Breast epithelium (tissue), 4 donors: ENCODE results near the gene CREB3L1. TPM values are rescaled to one million over a fixed set of nuclear protein-coding genes. Genes with fewer than 3 reads are reported as not detected.

Experiments used
- DNase-seq, 2 donors: peaks; one replicate each; pipeline ENCODE4 v3.0.0-alpha.2; 2019; ENCODE audit warnings: low spot score in 2 of 2
- H3K27ac ChIP-seq, 2 donors: fragments of 200-600 bp; sonication (generic) in 1 of 2; one replicate each; pipeline ENCODE4 v1.5.1; 2016 to 2019; ENCODE audit warnings: mild to moderate bottlenecking in 1 of 2
- H3K27me3 ChIP-seq, 2 donors: fragments of 200-600 bp; sonication (generic) in 1 of 2; one replicate each; pipeline versions ENCODE4 v1.5.1 to v1.6.0; 2017 to 2019; ENCODE audit warnings: control low read depth in 1 of 2, mild to moderate bottlenecking in 1 of 2
- H3K36me3 ChIP-seq: fragments of 200-600 bp; one replicate; pipeline ENCODE4 v1.5.1; 2019
- H3K4me1 ChIP-seq, 2 donors: fragments of 200-600 bp; sonication (generic); one replicate each; pipeline ENCODE4 v1.5.1; 2016 to 2019; ENCODE audit warnings: control low read depth in 1 of 2
- H3K4me3 ChIP-seq, 3 donors: fragments of 200-600 bp; sonication (generic); 1 replicate in 2 of 3; 2 replicates in 1 of 3; pipeline ENCODE4 v1.5.1; 2016 to 2019; ENCODE audit warnings: mild to moderate bottlenecking in 3 of 3, moderate library complexity in 2 of 3
- H3K9me3 ChIP-seq, 2 donors: fragments of 200-600 bp; sonication (generic) in 1 of 2; one replicate each; pipeline ENCODE4 v1.5.1; 2016 to 2019; ENCODE audit warnings: control low read depth in 1 of 2
- CTCF ChIP-seq, 3 donors: fragments of 450-650 bp; IDR thresholded peaks; one replicate each; pipeline ENCODE4 v1.5.1; 2016 to 2017; ENCODE audit warnings: antibody characterized with exemption in 3 of 3, mild to moderate bottlenecking in 3 of 3, moderate library complexity in 3 of 3
- POLR2A ChIP-seq: fragments of 450-650 bp; IDR thresholded peaks from one replicate; pipeline ENCODE4 v1.6.1; 2016; ENCODE audit warnings: antibody characterized with exemption, mild to moderate bottlenecking, moderate library complexity
- POLR2AphosphoS5 ChIP-seq, 3 donors: sonication (generic); formaldehyde crosslinking; IDR thresholded peaks; one replicate each; pipeline ENCODE4 v1.6.1; 2017; ENCODE audit warnings: antibody characterized with exemption in 3 of 3
- intact Hi-C: fragments of 100-400 bp; cut with DNase I; formaldehyde crosslinking; loops from one replicate; pipeline ENCODE4 v1.15.1; 2023; ENCODE audit warnings: low total_unique reads
- total RNA-seq, 3 donors: library from RNA; depleted of rRNA; stranded (reverse); fragments of >200 nt; gene quantifications; one replicate each; pipeline ENCODE4 v1.1.0, GENCODE V29; 2016

CREB3L1 gene
- total RNA-seq, 3 donors from 2014 or later = 1.6 to 5.1 (median 2.0) TPM

GRCh38 chr11:46263120-46263519 lies 14.3 kb upstream of the CREB3L1 start:
- no peak overlapping the region for H3K4me3 ChIP-seq
- H3K36me3 ChIP-seq = no peaks in the 10 kb centered on the region
- no peaks in the 10 kb centered on the region for H3K9me3 ChIP-seq
- no peak for DNase-seq
- H3K4me1 ChIP-seq = no peaks in the 10 kb centered on the region
- H3K27ac ChIP-seq = no peak overlapping the region
- TF ChIP-seq POLR2AphosphoS5 (IDR thresholded peaks at IDR 0.05) (no peak), POLR2A (no peak), CTCF (IDR thresholded peaks at IDR 0.05) (no peak)
- no peaks in the 10 kb centered on the region for H3K27me3 ChIP-seq
- intact Hi-C loops = no loop called here

- H3K27ac ChIP-seq = no peak overlapping the region
- no peaks in the 10 kb centered on the region for H3K36me3 ChIP-seq
- TF ChIP-seq CTCF (IDR thresholded peaks at IDR 0.05) (no peak), POLR2A (no peak), POLR2AphosphoS5 (IDR thresholded peaks at IDR 0.05) (no peak)
- intact Hi-C loops = no loop called here
- DNase-seq = no peak
- no peaks in the 10 kb centered on the region for H3K27me3 ChIP-seq
- no peaks in the 10 kb centered on the region for H3K9me3 ChIP-seq
- H3K4me3 ChIP-seq = no peak overlapping the region
- H3K4me1 ChIP-seq = no peaks in the 10 kb centered on the region
Observed at GRCh38 chr11:46264030-46264429, 13.4 kb upstream of the CREB3L1 start.

- no peak for TF ChIP-seq POLR2AphosphoS5 (IDR thresholded peaks at IDR 0.05)
- no peak for TF ChIP-seq CTCF (IDR thresholded peaks at IDR 0.05)
- no peak for DNase-seq
- Histone ChIP-seq H3K27ac (no peak overlapping the region), H3K4me1 (no peaks in the 10 kb centered on the region), H3K4me3 (no peak overlapping the region), H3K9me3 (no peaks in the 10 kb centered on the region), H3K27me3 (no peaks in the 10 kb centered on the region), H3K36me3 (no peaks in the 10 kb centered on the region)
- intact Hi-C loops = no loop called here
Observed at GRCh38 chr11:46264976-46265375, 12.5 kb upstream of the CREB3L1 start.

GRCh38 chr11:46265764-46266163 lies 11.7 kb upstream of the CREB3L1 start:
- H3K27ac ChIP-seq = no peak overlapping the region
- no peaks in the 10 kb centered on the region for H3K9me3 ChIP-seq
- no peaks in the 10 kb centered on the region for H3K27me3 ChIP-seq
- no peaks in the 10 kb centered on the region for H3K4me1 ChIP-seq
- intact Hi-C loops = no loop called here
- no peaks in the 10 kb centered on the region for H3K36me3 ChIP-seq
- no peak overlapping the region for H3K4me3 ChIP-seq
- DNase-seq = no peak
- TF ChIP-seq POLR2AphosphoS5 (IDR thresholded peaks at IDR 0.05) (no peak), CTCF (IDR thresholded peaks at IDR 0.05) (no peak), POLR2A (no peak)

- no peak for DNase-seq
- intact Hi-C loops = no loop called here
Observed at GRCh38 chr11:46267930-46268329, 9.5 kb upstream of the CREB3L1 start.

More at GRCh38 chr11:46267930-46268329, 9.5 kb upstream of the CREB3L1 start:
- no peaks in the 10 kb centered on the region for H3K27me3 ChIP-seq
- no peak overlapping the region for H3K4me3 ChIP-seq
- no peaks in the 10 kb centered on the region for H3K4me1 ChIP-seq
- no peak overlapping the region for H3K27ac ChIP-seq
- no peaks in the 10 kb centered on the region for H3K36me3 ChIP-seq
- TF ChIP-seq CTCF (IDR thresholded peaks at IDR 0.05) (no peak), POLR2A (no peak), POLR2AphosphoS5 (IDR thresholded peaks at IDR 0.05) (no peak)
- no peaks in the 10 kb centered on the region for H3K9me3 ChIP-seq
